Mononuclear cell (primary cell): Measurements from ENCODE around the gene VOPP1. TPM values are rescaled to one million over a fixed set of nuclear protein-coding genes. Genes with fewer than 3 reads are reported as not detected.

Source experiments
- H3K27me3 ChIP-seq: 2 replicates; pipeline ENCODE4 v1.6.0; 2011; ENCODE audit warnings: low read length, control low read depth; ENCODE audit not compliant: insufficient read depth
- H3K4me1 ChIP-seq: 2 replicates; pipeline ENCODE4 v1.5.1; 2011; ENCODE audit warnings: mild to moderate bottlenecking, low read length, control low read depth; ENCODE audit not compliant: insufficient read depth
- H3K4me3 ChIP-seq: 2 replicates; pipeline ENCODE4 v1.5.1; 2011; ENCODE audit warnings: mild to moderate bottlenecking, low read length, moderate library complexity
- H3K9me3 ChIP-seq: 2 replicates; pipeline ENCODE4 v1.5.1; 2011; ENCODE audit warnings: low read depth, mild to moderate bottlenecking, control low read depth, low read length
- total RNA-seq: library from RNA; depleted of rRNA; stranded (reverse); fragments of >200 nt; gene quantifications from one replicate; pipeline ENCODE4 v1.2.3, GENCODE V29; 2012

VOPP1 gene
- total RNA-seq, 1 donor, result 72.1 TPM

DNA sequence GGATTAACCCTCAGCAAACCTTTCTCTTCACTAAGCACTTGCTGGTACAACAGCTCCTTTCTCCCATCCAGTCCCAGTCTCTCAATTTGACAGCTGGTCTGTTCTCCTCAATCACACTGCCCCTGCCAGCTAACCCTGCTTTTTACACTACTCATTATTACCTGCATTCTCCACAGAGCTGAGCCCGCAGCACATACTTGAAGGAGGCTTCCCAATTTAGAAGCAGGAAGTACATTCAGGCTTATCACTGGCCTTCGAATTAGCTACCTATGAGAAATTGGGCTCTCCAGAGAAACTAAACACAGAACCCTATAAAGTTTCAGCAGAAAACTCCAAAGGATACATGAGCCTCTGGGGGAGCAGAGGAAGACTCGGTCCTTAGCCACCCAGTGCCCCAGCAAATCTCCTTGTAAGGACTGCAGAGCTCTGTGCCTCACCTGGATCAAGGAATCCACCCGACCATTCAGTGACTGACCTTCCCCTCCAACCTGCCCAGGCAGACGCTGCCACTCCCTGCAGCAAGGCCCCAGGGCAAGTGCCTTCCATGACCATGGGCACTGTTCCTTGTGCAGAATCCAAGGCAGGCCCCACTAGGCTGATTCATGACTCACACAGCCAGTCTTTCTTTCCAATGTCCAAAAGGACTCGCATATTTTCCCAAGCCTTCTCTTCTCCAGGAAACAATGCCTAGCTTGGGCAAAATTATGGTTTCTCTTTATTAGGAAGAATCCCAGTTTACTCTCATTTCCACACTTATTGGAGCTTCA lies 68.0 kb downstream of the VOPP1 start:
- Histone ChIP-seq H3K4me1 (peaks cover 13% of the 10 kb centered on the region), H3K4me3 (no peak overlapping the region)

DNA sequence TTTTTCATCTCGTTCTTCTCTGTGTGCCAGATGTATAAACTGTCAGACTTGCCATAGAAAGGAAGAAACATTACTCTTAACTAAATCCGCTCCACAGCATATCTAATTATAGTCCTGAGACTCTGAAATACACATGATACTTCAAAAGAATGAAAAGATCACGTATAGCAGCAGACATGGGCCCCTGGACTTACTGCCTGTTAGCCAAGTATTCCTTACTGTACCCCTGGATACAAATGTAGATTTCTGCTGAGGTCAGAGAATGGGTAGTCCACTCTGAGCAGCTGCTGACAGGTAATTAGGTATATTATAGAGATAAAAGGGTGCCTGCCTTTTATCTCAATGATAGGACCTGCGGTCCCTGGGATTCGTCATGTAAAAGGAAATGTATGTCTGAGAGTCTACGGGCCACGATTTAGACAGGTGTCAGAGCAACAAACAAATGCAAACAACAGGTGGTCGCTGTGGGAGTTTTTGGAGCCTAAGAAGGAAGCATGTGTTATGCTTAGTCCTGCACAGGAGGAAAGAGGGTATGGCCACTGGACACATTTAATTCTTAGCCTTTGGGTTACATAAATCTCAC lies 69.4 kb downstream of the VOPP1 start:
- H3K9me3 ChIP-seq, result no peaks in the 10 kb centered on the region

More for the DNA sequence above, 68.0 kb downstream of the VOPP1 start:
- H3K9me3 ChIP-seq, result no peaks in the 10 kb centered on the region
- no peaks in the 10 kb centered on the region for H3K27me3 ChIP-seq

DNA sequence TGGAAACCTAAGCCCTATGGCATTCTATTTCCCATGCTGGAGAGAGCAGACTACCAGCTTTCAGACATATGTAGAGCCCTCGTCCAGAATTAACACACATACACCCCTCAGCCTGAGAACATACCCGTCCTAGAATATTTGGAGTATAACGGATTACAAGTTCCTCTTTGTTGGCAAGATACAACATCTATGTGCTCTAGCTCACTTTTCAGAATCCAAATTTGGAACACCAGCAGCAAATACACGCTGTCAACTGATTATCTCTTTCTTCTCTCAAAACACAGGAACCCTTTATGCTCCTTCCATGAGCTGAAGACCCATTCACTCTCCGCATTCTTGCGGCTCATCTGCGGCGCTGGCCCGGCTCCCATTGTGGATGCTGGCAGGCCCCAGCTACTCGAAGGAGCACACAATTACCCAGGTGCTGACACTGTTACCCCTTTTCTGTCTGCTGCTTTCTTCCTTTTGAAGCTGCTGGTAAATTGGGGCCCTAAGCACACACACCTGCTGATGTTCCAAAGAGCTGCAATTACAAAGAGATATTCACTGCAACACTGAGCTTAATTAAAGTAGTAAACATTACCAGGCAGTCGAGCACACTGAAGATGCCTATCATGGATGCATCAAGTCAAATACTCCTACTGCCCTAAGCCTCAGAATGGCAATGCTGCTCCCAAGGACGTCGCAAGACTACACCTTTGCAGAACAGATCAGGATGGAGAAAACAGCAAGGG lies 70.0 kb downstream of the VOPP1 start:
- Histone ChIP-seq H3K9me3 (no peaks in the 10 kb centered on the region), H3K4me3 (no peak overlapping the region), H3K27me3 (no peaks in the 10 kb centered on the region), H3K4me1 (peaks cover 8% of the 10 kb centered on the region)

More for the DNA sequence above, 69.4 kb downstream of the VOPP1 start:
- Histone ChIP-seq H3K4me3 (no peak overlapping the region), H3K27me3 (no peaks in the 10 kb centered on the region), H3K4me1 (peaks cover 8% of the 10 kb centered on the region)

DNA sequence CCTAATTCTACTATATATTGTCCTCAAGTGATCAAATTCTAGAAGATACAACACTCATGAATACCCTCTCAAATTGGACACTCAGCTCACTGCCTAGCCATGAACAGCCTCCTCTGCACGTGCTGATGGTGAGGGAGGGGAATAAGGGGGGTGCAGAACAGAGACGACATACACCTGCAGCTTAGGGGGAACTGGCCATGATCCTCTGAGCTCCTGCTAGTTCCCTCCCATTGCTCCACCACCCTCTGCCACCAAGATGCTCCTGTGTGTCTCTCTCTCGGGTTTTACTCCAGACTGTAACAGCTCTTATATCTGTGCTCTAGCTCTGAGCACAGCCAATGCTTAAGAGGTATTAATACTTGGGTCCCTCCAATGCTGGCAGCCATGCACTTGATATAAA lies 70.7 kb downstream of the VOPP1 start:
- peaks cover 8% of the 10 kb centered on the region for H3K4me1 ChIP-seq
- H3K4me3 ChIP-seq, result no peak overlapping the region
- no peaks in the 10 kb centered on the region for H3K9me3 ChIP-seq
- H3K27me3 ChIP-seq, result no peaks in the 10 kb centered on the region

DNA sequence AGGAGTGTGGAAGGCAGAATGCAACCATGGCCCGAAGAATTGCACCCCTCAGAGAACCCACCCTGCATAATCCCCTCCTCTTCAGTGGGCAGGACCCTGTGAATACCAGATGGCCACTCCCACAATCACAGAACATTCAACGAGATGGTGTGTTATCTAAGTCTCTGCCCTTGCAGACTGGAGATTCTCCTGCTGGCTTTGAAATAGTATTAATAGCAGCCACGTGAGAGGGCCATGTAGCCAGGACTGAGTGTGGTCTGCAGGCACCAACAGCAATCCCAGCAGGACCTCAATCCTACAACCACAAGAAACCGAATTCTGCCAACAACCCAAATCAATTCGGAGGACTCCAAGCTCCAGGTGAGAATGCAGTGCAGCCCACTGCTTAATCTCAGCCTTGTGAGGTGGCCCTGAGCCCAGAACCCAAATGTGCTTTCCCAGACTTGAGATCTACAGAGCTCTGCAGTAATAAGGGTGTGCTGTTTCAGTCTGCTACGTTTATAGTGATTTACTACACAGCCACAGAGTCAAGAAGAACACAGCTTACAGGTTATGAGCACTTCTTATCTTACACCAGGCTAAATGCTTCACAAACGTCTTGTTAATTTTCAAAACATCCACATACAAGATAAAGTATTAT lies 72.1 kb downstream of the VOPP1 start:
- Histone ChIP-seq H3K4me1 (no peaks in the 10 kb centered on the region), H3K9me3 (no peaks in the 10 kb centered on the region), H3K4me3 (no peak overlapping the region), H3K27me3 (no peaks in the 10 kb centered on the region)

DNA sequence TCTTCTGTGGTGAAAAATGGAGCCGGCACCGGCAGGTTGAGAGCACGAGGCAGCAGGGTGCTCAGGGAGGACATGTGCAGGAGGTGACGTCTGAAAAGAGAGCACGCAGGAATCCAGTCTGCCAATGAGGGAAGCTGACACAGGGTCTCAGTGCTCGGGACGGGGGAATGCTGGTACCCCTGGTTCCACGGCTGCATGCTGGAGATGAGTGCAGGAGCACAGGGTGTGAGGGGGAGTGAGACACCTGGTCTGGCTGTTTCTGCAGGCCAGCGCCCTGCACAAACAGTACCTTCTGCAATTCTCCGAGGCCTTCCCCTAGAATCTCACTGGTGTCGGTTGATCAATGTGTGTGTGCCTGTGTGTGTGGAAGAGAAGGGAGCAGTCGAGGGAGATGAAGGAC lies 72.7 kb downstream of the VOPP1 start:
- Histone ChIP-seq H3K4me3 (no peak overlapping the region), H3K4me1 (no peaks in the 10 kb centered on the region), H3K27me3 (no peaks in the 10 kb centered on the region), H3K9me3 (no peaks in the 10 kb centered on the region)

DNA sequence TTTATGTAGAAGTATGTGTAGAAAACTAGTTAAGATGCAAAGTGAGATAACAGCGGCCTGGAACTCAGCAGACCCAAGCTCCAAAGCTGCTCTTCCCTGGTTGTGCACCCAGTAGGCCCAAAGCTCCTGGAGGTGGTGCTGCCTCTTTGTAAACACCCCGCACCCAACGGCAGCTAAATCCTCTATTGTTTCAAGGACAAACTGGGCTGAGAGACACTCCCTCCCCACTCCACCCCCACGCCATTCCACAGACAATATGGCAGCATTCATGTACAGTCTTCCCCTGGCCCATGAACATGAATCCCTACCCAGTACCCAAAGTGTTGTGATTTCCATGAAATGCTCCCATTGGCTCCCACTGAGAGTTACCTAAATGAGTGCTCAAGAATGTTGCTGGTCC lies 73.5 kb downstream of the VOPP1 start:
- Histone ChIP-seq H3K4me1 (no peaks in the 10 kb centered on the region), H3K9me3 (no peaks in the 10 kb centered on the region), H3K27me3 (no peaks in the 10 kb centered on the region), H3K4me3 (no peak overlapping the region)

DNA sequence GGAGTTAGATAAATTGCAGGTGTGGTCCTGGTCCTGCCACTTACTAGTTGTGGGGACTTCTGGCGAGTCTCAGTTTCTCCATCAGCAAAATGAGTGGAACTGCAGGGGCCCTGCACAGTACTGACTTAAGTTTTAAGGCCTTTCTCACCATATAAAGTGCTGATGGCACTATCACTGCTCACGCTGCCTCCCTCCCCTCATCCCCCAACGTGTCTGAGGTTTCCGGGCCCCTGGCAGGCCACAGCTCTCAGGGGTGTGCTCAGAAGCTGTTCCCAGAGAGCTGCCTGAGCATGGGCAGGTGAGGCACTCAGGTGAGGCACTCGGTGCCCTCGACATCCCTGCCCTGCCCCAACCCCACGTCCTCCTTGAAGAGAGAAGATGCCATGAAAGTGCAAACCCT lies 74.2 kb downstream of the VOPP1 start:
- H3K4me3 ChIP-seq, result no peak overlapping the region
- H3K9me3 ChIP-seq, result no peaks in the 10 kb centered on the region
- no peaks in the 10 kb centered on the region for H3K4me1 ChIP-seq
- no peaks in the 10 kb centered on the region for H3K27me3 ChIP-seq

DNA sequence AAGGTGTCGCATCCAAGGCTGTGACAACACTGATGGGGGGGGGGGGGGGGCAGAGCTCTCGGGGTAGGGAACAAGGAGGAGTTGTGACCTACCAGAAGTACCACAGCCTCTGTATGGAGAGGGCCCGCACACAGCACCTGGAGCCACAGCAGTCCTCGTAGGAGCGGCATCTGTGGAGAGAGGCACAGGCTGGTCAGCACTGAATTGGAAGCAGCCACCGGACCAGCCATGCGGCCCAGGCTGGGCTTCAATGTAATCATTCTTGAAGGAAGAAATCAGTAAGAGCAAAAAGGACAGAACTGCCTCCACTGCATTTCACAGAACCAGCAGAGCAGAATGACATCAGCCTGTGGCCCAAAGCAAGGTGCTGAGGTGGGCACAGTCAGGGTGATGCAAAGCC lies 74.8 kb downstream of the VOPP1 start:
- Histone ChIP-seq H3K4me1 (no peaks in the 10 kb centered on the region), H3K27me3 (no peaks in the 10 kb centered on the region), H3K9me3 (no peaks in the 10 kb centered on the region), H3K4me3 (no peak overlapping the region)

DNA sequence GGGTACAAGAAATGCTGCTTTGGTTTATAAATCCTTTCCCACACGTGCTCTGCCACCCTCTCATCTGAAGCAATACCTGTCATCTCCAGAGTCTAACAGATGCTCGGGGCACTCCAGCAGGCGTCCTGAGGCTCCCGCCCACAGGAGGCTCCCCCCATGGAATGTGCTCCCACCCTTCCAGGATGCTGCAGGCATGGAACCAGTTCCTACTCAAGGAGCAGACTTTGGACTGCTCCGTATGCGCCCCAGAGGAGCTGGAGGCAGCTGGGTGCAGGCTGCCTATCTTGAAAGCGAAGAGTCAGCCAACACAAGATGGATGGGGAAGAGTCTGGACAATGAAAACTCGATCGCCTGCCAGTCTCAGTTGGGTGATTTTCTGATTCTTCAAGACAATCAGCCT lies 75.4 kb downstream of the VOPP1 start:
- H3K4me3 ChIP-seq, result no peak overlapping the region
- H3K4me1 ChIP-seq, result no peaks in the 10 kb centered on the region
- H3K9me3 ChIP-seq, result no peaks in the 10 kb centered on the region
- H3K27me3 ChIP-seq, result no peaks in the 10 kb centered on the region

DNA sequence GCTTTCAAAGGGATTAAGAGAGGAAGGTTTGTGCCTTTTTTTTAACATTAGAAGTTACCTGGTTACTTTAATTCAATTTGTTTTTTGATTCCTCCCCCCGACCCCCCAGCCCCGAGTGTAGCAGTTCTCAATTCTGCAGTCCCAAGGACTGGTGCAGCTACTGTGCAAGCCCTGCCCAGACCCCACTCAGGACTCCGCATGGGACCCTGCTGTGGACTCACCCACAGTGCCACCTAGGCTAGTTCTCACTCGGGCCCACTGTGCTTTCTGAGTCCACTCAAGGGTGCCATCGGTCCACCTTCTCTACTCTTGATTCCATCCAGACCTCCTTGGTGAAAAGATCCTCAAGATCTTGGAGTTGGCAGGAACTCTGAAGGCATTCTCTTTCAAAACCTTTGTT lies 77.4 kb downstream of the VOPP1 start:
- H3K27me3 ChIP-seq, result no peaks in the 10 kb centered on the region
- no peaks in the 10 kb centered on the region for H3K9me3 ChIP-seq
- no peaks in the 10 kb centered on the region for H3K4me1 ChIP-seq

DNA sequence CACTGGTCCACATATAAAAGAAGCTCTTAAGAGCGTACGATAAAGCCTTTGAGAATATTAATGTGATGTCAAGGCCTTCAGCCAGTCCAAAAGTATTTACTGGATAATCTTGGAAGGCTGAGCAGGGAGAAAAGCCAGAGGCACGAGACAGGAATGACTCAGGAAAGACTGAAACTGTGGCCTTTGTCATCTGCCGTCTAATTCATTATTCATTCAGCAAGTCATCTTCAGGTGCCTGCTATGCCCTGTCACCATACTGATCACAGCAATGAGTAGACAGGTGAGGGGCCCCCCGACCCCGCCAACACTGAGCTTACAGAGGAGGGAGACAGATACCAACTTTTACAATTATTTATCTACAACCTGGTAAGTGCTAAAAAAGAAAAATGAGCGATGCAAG lies 78.9 kb downstream of the VOPP1 start:
- Histone ChIP-seq H3K9me3 (no peaks in the 10 kb centered on the region), H3K4me3 (no peak overlapping the region), H3K27me3 (no peaks in the 10 kb centered on the region), H3K4me1 (peaks cover 7% of the 10 kb centered on the region)

More for the DNA sequence above, 77.4 kb downstream of the VOPP1 start:
- no peak overlapping the region for H3K4me3 ChIP-seq

DNA sequence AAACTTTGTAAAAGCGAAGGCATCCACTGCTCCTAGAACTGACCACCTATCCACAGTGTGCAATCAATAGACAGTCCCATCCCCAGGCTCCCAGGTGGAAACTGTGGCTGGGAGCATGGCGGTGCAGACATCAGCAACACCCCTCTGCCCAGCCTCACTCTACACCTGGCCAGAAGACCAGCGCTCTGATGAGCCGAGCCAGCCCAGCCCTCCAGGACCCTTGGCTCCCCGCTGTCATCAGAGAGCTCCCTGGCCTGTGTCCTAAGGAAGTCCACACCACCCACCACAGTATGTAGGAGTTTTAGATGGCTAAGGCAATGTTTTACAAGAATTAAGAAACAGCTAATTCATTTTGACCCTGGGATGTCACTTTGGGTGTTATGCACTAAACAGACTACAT lies 81.0 kb downstream of the VOPP1 start:
- no peaks in the 10 kb centered on the region for H3K9me3 ChIP-seq
- H3K4me3 ChIP-seq, result no peak overlapping the region
- H3K4me1 ChIP-seq, result peaks cover 7% of the 10 kb centered on the region
- no peaks in the 10 kb centered on the region for H3K27me3 ChIP-seq

DNA sequence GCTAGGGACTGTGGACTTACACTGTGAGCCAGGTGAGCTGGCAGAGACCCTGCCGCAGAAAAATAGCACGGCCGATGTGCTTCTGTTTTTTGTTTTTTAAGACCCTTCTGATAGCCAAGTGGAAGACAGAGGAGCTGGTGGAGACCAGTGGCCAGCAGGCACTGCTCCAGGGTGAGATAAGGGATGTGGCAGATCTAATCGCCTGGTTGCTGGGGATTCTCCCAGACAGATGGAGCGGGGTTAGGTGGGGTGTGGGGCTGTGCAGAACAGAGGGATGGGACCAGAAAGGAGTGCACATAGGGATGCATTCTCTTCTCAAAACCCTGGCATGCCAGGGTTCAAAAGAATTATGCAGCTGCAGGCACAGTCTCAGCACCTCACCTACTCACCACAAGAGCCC lies 82.2 kb downstream of the VOPP1 start:
- H3K27me3 ChIP-seq, result no peaks in the 10 kb centered on the region
- peaks cover 7% of the 10 kb centered on the region for H3K4me1 ChIP-seq
- no peak overlapping the region for H3K4me3 ChIP-seq
- no peaks in the 10 kb centered on the region for H3K9me3 ChIP-seq

DNA sequence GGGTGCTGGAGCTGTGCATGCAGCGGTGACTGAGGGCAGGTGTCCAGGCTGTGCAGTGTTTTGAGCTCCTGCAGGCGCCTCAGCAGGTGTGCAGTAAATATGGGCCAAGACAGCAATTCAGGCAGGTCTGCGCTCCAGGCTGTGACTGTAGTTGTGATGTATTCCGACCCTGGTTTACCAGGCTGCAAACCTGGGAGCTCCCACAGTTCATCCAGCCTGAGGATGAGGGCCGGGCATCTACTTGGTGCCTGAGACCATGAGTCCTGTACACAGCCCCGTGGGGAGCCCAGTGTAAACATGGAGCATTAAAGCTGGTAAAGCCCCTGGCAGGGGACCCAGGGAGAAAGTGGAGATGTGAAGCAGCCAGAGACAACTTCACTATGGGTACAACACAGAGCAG lies 82.8 kb downstream of the VOPP1 start:
- Histone ChIP-seq H3K4me3 (no peak overlapping the region), H3K4me1 (peaks cover 7% of the 10 kb centered on the region), H3K27me3 (no peaks in the 10 kb centered on the region), H3K9me3 (no peaks in the 10 kb centered on the region)
